Retina (tissue), 1 donor: ENCODE data around the gene EBF3.

Experiments used
- DNase-seq: peaks from one replicate; pipeline ENCODE4 v3.0.0-alpha.2; 2016

Gene EBF3

DNA sequence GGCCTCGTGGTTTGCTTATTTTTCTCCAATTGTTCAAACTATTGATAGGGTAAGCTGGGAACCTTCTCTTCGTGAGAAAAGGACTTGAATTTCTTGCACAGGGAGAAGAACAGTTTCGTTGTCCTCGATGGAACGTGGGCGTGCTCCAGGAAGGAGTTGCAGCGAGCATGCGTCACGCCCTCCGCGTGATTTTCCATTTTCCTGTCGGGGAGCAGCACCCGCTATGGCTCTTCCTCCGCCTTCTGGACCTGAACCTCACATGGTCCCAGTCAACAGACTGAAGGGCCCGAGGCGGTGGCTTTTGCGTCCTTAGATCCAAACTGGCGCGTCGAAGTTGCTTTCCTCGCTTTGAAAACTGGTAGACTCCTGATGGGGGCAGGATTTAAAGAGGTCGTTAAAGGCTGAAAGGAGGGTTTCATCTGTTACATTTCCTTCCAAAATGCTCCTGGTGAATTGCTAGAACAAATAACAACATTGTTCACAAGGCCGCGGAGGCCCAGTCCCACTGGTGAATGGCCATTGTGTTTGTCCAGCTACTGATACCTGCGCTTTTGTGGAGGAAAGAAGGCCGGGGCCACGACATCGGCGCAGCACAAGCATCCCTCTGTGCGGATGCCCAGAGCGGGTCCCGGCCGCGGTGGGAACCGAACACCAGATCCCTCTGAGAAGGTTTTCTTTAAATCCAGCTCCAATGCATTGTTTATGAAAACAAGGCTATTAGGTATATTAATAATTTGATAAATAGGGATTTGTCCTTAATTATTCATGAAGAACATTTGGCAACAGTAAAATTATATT, 75.9 kb downstream of the EBF3 start:
- DNase-seq: no peak

GRCh38 chr10:129887381-129887905, 76.6 kb downstream of the EBF3 start:
- DNase-seq: peak; percentile 67

- DNase-seq: no peak
Observed at GRCh38 chr10:129886263-129886662, 77.8 kb downstream of the EBF3 start.

DNA sequence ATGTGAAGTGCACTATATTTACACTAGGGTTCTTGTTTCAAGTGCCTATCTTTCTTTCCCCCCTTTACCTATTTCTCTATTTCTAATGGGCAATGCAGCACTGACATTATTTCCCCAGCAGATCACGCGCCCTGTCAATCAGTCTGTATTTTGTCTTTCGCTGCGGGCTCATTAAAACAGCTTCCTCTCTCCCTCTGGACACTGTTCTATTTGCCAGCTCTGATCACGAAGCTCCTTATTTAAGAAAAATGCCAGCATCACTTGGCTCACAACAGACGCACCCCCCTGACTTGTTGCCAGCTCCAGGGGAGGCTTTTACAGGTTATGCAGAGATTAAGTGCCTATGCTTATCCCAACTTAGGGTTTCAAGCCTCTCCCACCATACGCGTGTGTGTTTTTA, 78.5 kb downstream of the EBF3 start:
- no peak for DNase-seq

GRCh38 chr10:129884398-129885078, 79.5 kb downstream of the EBF3 start:
- peak; percentile 47 for DNase-seq

DNA sequence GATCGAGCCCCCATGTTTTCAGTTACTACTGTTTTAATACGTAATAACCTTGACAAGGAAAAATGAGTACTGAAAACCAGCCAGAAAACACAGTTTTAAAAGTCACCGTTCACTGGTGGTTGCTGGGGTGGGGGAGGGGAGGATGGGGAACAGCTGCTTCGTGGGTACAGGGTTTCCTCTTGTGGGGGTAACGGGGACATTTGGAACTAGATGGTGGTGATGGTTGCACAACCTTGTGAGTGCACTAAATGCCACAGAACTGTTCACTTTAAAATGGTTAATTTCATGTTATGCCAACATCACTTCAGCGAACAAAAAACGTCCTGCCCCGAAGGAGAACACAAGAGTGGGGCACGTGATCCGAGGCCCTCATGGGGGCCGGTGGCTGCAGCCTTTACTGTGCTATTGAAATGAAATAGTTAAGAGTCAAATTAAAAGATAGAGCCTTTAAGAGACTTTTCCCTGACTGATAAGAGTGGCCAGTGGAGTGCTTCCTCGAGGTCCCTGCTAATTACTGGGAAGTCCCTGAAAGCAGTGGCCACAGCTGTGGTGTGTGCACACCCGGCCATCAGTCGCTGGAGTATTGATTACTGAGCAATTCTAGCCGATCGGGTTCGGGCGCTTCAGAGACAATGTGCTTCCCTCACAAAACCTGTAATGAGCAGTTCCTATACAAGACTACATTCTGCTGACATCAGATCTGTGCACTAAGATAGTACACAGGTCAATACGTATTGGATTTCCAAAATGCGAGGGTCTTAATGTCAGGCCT, 80.3 kb downstream of the EBF3 start:
- DNase-seq: peak; percentile 59

DNA sequence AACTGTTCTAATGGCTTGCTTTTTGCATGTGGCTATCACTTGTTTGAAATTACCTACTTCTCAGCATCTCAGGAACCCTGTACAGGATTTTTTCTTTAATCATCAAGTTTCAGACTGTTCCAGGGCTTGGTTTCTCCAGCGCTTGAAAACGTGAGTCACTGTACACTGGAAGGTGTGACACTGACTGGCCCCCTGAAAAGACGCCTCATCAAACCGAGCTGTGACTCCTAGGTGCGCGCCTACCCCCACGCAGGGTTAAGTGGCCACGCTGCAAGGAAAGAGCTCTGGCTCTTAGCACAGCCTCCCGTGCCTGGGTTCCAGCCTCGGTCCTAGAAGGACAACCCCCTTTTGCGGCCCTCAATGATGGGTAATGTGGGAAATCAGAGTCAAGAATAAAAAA, 81.0 kb downstream of the EBF3 start:
- peak; percentile 15 for DNase-seq

GRCh38 chr10:129882291-129883010, 81.6 kb downstream of the EBF3 start:
- no peak for DNase-seq

GRCh38 chr10:129881641-129882040, 82.4 kb downstream of the EBF3 start:
- no peak for DNase-seq

GRCh38 chr10:129880191-129880870, 83.7 kb downstream of the EBF3 start:
- DNase-seq: peak; percentile 21

DNA sequence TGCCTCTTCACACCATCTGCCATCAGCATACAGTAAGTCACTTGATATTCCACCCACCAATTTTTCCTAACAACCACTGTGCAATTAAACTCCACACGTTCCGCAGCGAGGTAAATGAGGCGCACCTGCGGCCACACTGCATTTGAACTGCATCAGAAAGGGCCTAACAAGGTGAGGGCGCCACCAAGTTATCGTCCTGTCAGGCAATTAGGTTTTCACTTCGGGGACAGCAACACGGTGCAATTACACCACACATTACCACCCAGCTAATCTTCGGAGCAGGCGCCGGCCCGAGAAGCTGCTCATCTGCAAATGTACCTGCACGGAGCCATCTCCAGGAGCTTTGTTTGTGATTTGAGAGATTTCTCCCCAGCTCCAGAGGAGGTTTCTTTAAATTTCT, 84.4 kb downstream of the EBF3 start:
- no peak for DNase-seq

- peak; percentile 17 for DNase-seq
Observed at GRCh38 chr10:129878835-129879234, 85.2 kb downstream of the EBF3 start.

DNA sequence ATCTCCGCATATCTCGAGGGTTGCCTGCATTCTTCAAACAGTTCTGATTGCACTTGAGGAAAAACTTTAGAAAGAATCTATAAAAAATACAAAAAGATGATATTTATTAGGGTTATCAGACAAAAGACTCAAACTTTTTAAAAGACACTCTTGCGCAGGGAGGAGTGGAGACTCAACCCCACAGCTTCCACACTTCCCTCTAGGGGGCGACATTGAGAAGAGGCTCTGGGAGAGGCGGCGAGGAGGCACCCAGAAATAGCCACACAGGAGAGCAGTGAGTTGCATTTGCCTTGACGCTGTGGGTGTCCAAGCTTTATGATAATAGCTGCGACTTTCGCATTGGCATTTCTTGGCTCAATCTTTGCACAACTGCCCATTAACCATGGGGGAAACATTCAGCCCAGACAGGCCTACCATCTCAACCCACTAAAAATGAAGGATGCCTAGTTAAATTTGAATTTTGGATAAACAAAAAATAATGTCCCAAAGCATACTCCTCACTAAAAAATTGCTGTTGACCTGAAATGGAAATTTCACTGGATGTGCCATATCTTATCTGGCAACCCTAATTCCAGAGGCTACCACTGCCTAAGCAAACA, 86.2 kb downstream of the EBF3 start:
- peak; percentile 17 for DNase-seq

DNA sequence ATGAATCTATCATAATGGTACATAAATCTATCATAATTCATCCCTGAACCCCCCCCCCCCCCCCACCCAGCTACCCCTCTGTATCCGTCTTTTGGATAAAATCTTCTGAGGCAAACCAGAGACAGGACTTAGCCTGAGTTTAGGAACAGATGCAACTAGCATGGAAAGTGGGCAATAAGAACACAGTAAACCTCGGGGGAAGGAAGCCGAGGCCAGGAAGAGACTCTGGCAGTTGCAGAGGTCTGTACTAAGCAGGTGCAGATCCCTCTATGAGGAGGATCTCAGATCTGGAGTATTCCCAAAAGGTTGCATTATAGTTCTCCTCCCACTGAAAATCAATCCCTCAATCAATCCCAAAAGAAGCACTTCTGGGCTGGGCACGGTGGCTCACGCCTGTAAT, 87.2 kb downstream of the EBF3 start:
- no peak for DNase-seq

GRCh38 chr10:129875993-129876726, 87.9 kb downstream of the EBF3 start:
- peak; percentile 18 for DNase-seq

- no peak for DNase-seq
Observed at GRCh38 chr10:129873351-129873750, 90.7 kb downstream of the EBF3 start.

DNA sequence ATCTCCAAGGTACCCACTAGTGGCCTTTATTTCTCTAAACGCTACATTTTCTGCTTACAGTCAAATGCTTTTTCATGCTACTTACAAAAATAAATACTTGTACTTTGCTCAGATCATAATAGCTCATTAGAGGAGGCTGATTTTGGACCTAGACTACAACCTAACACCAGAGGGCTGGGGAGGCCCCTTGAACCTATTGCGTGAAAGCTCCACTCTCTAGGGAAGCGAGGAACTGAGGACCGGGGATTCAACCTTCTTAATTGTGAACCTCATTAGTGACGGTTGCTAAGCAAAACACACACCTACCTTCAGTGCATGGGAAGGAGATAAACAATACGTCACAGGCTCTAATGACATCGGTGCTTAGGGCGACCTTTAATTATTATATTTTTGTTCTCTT, 92.1 kb downstream of the EBF3 start:
- no peak for DNase-seq

DNA sequence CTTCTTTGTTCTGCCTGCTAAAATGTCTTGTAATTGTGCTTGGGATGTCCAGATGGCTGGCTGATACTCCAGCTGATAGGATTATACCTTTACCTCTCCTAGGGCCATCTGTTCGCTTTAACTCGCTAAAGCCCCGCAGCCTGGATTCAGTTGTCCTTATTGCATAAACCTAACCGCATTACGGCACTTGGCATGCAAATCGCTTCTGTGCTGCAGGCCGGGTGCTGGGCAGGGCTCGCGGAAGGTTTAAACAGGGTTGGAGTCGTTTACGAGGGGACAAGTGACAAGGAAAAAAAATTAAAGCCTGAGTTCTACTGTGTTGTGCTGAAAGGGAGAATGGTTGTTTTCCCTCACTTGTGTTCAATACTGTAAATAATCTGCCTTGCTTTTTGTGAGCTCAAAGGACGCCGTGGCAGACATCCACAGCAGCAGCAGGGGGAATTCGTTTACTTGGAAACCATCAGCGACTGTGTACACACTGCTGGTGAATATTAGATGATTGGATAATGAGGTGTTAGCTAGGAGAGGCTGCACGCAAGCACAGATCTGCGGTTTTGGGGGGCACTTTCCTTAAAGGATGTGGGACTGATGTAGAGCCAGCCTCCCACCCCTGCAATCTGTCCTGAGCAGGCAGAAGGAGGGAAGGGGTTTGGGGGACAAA, 93.0 kb downstream of the EBF3 start:
- peak; percentile 74 for DNase-seq

DNA sequence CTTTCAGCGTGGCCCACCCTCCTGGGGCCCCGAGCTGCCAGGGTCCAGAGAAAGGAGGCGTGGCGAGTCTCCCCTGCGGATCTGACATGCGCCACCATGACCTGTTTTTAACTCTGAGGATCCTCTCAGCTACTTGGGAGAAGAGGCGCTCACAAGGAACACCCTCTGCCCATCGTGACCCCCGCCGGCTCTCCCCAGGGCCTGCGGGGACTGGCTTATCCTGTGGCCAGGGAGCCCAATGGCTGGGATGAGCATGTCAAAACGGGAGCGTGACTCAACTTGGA, 93.7 kb downstream of the EBF3 start:
- DNase-seq: peak; percentile 58

DNA sequence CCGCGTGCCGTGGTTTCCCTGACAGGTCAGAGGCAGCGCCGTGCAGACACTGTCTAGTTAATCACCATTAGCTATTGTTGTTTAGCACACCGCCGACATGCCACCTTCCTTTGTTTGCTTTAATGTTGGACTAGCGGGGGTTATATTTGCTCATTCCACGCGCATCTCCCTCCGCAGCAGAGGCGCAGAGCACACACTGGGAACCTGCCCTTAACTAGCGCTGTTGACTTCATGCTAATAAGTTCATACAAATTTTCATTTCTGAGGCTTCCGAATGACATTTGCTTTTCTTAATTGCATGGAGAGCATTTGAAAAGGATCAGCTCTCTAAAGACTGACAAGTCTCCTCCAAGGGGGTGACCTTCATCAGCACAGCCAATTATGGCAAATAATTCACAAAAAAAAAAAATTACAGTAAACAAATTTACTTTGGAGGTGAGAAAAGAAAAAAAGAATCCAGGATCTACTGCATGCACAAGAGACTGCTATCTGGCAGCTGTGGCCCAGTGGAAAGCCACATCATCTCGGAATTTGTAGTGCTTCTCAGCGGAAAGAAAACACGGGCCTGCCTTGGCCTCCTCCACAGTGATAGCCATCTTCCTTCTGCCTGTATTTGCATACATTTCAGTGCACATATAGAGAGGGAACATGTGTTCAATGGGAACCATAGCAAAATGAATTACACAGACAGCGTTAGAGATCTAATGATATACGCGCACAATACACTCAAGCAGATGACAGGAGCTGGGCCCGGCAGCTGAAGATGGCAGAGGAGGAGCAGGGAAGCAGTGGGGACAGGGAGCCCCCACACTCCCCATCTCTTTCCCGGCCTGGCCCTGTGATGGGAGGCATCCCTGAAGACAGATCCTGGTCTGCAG, 94.2 kb downstream of the EBF3 start:
- no peak for DNase-seq
